HG03064 (cell line): ENCODE data around the gene CTTNBP2.

Source experiments
- ATAC-seq: cut with Tn5 transposase; IDR thresholded peaks from one replicate; pipeline ENCODE4 v1.9.1; 2021; ENCODE audit warnings: low read depth; ENCODE audit not compliant: unreplicated experiment

Gene CTTNBP2

GRCh38 chr7:117793976-117794375 lies 79.3 kb downstream of the CTTNBP2 start:
- no peak for ATAC-seq

- no peak for ATAC-seq
These were observed 79.7 kb downstream of the CTTNBP2 start for GRCh38 chr7:117793521-117793920.

- no peak for ATAC-seq
These were observed 81.1 kb downstream of the CTTNBP2 start for GRCh38 chr7:117791877-117792780.

GRCh38 chr7:117790731-117791130 lies 82.5 kb downstream of the CTTNBP2 start:
- ATAC-seq, result no peak

- no peak for ATAC-seq
These were observed 83.0 kb downstream of the CTTNBP2 start for GRCh38 chr7:117790251-117790650.

- no peak for ATAC-seq
These were observed 87.8 kb downstream of the CTTNBP2 start for GRCh38 chr7:117785431-117785830.

- no peak for ATAC-seq
These were observed 88.9 kb downstream of the CTTNBP2 start for GRCh38 chr7:117784315-117784714.

GRCh38 chr7:117782761-117783160 lies 90.5 kb downstream of the CTTNBP2 start:
- no peak for ATAC-seq

- ATAC-seq, result no peak
These were observed 91.5 kb downstream of the CTTNBP2 start for GRCh38 chr7:117781707-117782106.

- peak; percentile 89 for ATAC-seq
These were observed 92.4 kb downstream of the CTTNBP2 start for GRCh38 chr7:117780832-117781231.

- ATAC-seq, result no peak
These were observed 95.7 kb downstream of the CTTNBP2 start for GRCh38 chr7:117777335-117778142.

GRCh38 chr7:117776224-117776623 lies 97.0 kb downstream of the CTTNBP2 start:
- ATAC-seq, result no peak

- ATAC-seq, result no peak
These were observed 97.4 kb downstream of the CTTNBP2 start for GRCh38 chr7:117775801-117776200.

- ATAC-seq, result no peak
These were observed 98.3 kb downstream of the CTTNBP2 start for GRCh38 chr7:117774943-117775342.

GRCh38 chr7:117772421-117772820 lies 100.8 kb downstream of the CTTNBP2 start:
- no peak for ATAC-seq

GRCh38 chr7:117771756-117772155 lies 101.5 kb downstream of the CTTNBP2 start:
- no peak for ATAC-seq

GRCh38 chr7:117769085-117769484 lies 104.2 kb downstream of the CTTNBP2 start:
- peak; percentile 52 for ATAC-seq

GRCh38 chr7:117767951-117768350 lies 105.3 kb downstream of the CTTNBP2 start:
- no peak for ATAC-seq

GRCh38 chr7:117766913-117767312 lies 106.3 kb downstream of the CTTNBP2 start:
- no peak for ATAC-seq

GRCh38 chr7:117764031-117764430 lies 109.2 kb downstream of the CTTNBP2 start:
- ATAC-seq, result no peak

- ATAC-seq, result no peak
These were observed 111.2 kb downstream of the CTTNBP2 start for GRCh38 chr7:117762055-117762454.
